IPS DF 4.7 (cell line): ENCODE results near the gene LONRF2.
A peak's percentile ranks its signal among the peaks of the same experiment; 100 is the strongest.

Source experiments
- DNase-seq: peaks from one replicate; pipeline ENCODE4 v3.0.0-alpha.2; 2013; ENCODE audit warnings: low spot score; ENCODE audit errors: extremely low read depth

LONRF2 gene

GRCh38 chr2:100276716-100277115 lies 45.6 kb downstream of the LONRF2 start:
- DNase-seq, result no peak

GRCh38 chr2:100275200-100275589 lies 47.1 kb downstream of the LONRF2 start:
- DNase-seq, result no peak

GRCh38 chr2:100274566-100275199 lies 47.6 kb downstream of the LONRF2 start:
- DNase-seq, result no peak

GRCh38 chr2:100274076-100274475 lies 48.2 kb downstream of the LONRF2 start:
- DNase-seq, result no peak

- DNase-seq, result no peak
These were observed 48.9 kb downstream of the LONRF2 start for GRCh38 chr2:100273387-100273786.

GRCh38 chr2:100272841-100273329 lies 49.4 kb downstream of the LONRF2 start:
- no peak for DNase-seq

GRCh38 chr2:100271210-100271609 lies 51.1 kb downstream of the LONRF2 start:
- no peak for DNase-seq

GRCh38 chr2:100270381-100271146 lies 51.7 kb downstream of the LONRF2 start:
- DNase-seq, result no peak

- no peak for DNase-seq
These were observed 52.4 kb downstream of the LONRF2 start for GRCh38 chr2:100269889-100270288.

GRCh38 chr2:100268986-100269385 lies 53.3 kb downstream of the LONRF2 start:
- no peak for DNase-seq

GRCh38 chr2:100267751-100268150 lies 54.5 kb downstream of the LONRF2 start:
- DNase-seq, result no peak

- no peak for DNase-seq
These were observed 56.2 kb downstream of the LONRF2 start for GRCh38 chr2:100266126-100266525.

- DNase-seq, result no peak
These were observed 57.1 kb downstream of the LONRF2 start for GRCh38 chr2:100265226-100265625.

- DNase-seq, result no peak
These were observed 57.6 kb downstream of the LONRF2 start for GRCh38 chr2:100264651-100265050.

- DNase-seq, result no peak
These were observed 58.2 kb downstream of the LONRF2 start for GRCh38 chr2:100264121-100264520.

- DNase-seq, result no peak
These were observed 59.6 kb downstream of the LONRF2 start for GRCh38 chr2:100262555-100263320.

- DNase-seq, result no peak
These were observed 60.3 kb downstream of the LONRF2 start for GRCh38 chr2:100262046-100262445.

- DNase-seq, result peak; percentile 38
These were observed 61.3 kb downstream of the LONRF2 start for GRCh38 chr2:100260712-100261620.

GRCh38 chr2:100259106-100259505 lies 63.2 kb downstream of the LONRF2 start:
- DNase-seq, result no peak

- no peak for DNase-seq
These were observed 64.4 kb downstream of the LONRF2 start for GRCh38 chr2:100257939-100258338.

- DNase-seq, result no peak
These were observed 65.5 kb downstream of the LONRF2 start for GRCh38 chr2:100256849-100257248.
